Measurements from ENCODE around the gene LSM3.

LSM3 gene

DNA sequence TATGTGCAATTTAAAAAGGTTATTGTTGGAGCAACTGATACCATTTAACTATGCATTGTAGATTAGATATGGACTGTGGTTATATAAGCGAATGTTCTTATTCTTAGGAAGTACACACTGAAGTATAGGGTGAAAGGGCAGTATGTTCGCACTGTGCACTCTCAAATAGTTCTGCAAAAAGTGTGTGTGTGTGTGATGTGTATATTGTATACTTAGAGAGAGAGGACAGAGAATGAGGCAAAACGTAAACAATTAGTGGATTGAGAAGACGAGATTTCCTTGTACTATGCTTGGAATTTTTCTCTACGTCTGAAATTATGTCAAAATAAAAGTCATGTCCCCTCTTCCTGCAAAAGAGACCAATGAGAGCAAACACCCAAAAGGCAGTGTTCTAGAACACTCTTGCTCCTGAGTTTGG is 30.4 kb downstream of the LSM3 start:
- H3K4me3 ChIP-seq (ENCODE audit: low read depth, low read length), result no peak overlapping the region
- no peak for DNase-seq (ENCODE audit: low read depth)
- TF ChIP-seq CTCF (IDR thresholded peaks at IDR 0.05; ENCODE audit: low read depth, low read length, missing control alignments), result no peak

GRCh38 chr3:14209581-14210289 is 31.1 kb downstream of the LSM3 start:
- no peak overlapping the region for H3K4me3 ChIP-seq (ENCODE audit: low read depth, low read length)
- TF ChIP-seq CTCF (IDR thresholded peaks at IDR 0.05; ENCODE audit: low read depth, low read length, missing control alignments), result no peak
- DNase-seq (ENCODE audit: low read depth), result no peak

DNA sequence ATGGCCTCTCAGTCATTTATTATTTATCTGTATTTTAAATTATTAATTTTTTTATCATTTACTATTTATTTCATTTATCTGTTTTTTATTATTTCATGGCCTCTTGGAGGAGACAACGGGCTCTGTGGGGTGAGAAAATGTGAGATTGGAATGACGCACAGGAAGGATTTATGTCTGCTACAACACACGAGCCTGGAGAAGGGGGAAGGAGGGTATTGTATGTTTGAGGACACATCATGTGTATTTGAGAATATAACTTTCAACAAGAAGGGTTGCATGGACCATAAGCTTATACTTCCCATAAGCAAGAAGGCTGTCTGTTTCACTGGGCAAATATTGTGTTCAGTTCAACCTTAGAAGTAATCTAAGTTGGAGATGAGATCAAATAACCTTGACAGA is 31.7 kb downstream of the LSM3 start:
- no peak for TF ChIP-seq CTCF (IDR thresholded peaks at IDR 0.05; ENCODE audit: low read depth, low read length, missing control alignments)

DNA sequence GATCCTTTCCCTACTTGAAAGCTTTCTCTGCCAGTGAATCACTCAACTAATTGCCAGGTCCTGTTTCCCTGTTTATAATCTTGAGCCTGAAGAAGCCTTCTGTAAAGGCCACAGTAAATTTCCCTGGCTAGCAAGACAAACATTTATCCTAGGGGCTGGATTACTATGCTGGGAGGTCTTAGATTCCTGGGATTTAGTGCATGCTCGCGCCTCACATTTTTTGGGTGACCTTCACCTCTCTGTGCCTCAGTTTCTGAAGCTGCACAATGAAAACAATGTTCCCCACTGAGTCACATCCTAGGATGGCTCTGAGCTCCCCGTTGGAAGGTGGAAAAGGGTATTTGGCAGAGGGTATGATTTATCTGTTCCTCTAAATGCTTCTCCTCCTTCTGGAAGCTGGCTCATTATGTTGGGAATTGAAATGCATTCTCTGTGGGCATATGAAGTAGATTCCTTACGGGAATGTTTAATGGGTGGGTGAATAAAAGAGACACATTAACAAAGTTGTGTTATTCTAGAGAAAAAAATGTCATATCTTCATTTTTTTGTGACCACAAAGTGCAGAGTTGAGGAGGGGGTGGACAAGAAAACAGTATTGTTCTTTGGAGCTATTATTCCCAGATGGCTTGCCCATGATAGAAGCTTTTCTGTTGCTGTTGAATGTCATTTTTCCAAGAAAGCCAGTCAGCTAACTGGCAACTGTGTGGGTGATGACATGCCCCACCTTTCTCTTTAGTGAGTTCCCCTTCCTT is 32.4 kb downstream of the LSM3 start:
- DNase-seq (ENCODE audit: low read depth), result no peak
- no peak overlapping the region for H3K4me3 ChIP-seq (ENCODE audit: low read depth, low read length)
- no peak for TF ChIP-seq CTCF (IDR thresholded peaks at IDR 0.05; ENCODE audit: low read depth, low read length, missing control alignments)

More for the DNA sequence above, 31.7 kb downstream of the LSM3 start:
- no peak overlapping the region for H3K4me3 ChIP-seq (ENCODE audit: low read depth, low read length)
- no peak for DNase-seq (ENCODE audit: low read depth)

GRCh38 chr3:14211621-14212020 is 33.0 kb downstream of the LSM3 start:
- DNase-seq (ENCODE audit: low read depth), result no peak
- TF ChIP-seq CTCF (IDR thresholded peaks at IDR 0.05; ENCODE audit: low read depth, low read length, missing control alignments), result no peak
- no peak overlapping the region for H3K4me3 ChIP-seq (ENCODE audit: low read depth, low read length)

DNA sequence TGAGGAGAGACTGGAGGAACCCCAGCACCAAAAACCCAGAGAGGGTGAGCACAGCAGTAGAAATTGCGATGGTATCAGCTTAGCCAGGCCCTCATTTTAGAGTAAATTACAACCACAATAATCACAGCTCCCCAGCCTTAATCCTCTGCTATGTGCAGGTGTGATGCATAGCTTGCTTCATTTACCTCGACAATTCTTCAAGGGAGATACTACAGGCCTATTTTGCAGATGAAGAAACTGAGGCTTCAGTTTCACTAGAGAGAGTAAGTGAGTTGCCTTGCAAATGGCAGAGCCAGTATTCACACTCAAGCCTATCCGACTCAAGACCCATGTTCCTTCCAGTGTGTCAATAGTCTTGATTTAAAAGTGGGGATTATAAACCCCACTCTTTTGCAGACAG is 33.4 kb downstream of the LSM3 start:
- no peak overlapping the region for H3K4me3 ChIP-seq (ENCODE audit: low read depth, low read length)
- no peak for DNase-seq (ENCODE audit: low read depth)
- TF ChIP-seq CTCF (IDR thresholded peaks at IDR 0.05; ENCODE audit: low read depth, low read length, missing control alignments), result no peak

Measured in GM12864 (cell line).